Right kidney (tissue), 1 donor: ENCODE measurements around the gene EPB41L4B.

Source experiments
- DNase-seq: peaks from one replicate; pipeline ENCODE4 v3.0.0-alpha.2; 2016

EPB41L4B gene

GRCh38 chr9:109323771-109324170 is 2.9 kb upstream of the EPB41L4B start:
- DNase-seq, result no peak

- no peak for DNase-seq
Measured at GRCh38 chr9:109321727-109322126, 868 bp upstream of the EPB41L4B start.

GRCh38 chr9:109320331-109320741 is 523 bp downstream of the EPB41L4B start:
- no peak for DNase-seq

- DNase-seq, result peak; percentile 57
Measured at GRCh38 chr9:109319626-109320241, 1.1 kb downstream of the EPB41L4B start.

DNA sequence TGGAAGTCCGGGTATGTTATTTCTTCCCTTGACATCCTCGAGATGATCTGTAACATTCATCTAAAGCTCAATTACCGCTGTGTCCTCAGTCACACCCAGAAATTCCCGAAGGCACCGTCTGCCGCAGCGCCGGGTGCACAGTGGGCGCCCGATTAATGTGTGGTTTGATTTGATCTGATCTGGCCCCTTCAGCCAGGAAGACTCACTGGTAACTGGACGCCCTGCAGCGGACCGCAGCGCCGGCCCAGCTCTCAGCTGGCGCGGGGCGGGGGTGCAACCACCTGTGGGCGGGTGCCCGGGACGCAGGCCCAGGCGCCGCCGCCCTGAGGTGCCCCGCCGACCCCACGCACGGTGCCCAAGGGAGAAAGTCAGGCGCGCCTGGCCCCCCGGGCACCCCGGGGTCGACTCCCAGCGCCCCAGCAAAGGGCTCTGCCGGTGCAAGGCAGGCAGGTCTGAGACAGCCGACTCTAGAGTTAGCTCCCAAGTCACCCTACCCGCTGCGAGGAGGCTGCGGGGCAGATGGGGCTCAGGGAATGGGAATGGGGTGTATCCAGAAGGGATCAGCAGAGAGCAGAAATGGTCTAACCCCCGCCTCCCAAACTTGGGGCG is 1.7 kb downstream of the EPB41L4B start:
- DNase-seq, result peak; percentile 61

DNA sequence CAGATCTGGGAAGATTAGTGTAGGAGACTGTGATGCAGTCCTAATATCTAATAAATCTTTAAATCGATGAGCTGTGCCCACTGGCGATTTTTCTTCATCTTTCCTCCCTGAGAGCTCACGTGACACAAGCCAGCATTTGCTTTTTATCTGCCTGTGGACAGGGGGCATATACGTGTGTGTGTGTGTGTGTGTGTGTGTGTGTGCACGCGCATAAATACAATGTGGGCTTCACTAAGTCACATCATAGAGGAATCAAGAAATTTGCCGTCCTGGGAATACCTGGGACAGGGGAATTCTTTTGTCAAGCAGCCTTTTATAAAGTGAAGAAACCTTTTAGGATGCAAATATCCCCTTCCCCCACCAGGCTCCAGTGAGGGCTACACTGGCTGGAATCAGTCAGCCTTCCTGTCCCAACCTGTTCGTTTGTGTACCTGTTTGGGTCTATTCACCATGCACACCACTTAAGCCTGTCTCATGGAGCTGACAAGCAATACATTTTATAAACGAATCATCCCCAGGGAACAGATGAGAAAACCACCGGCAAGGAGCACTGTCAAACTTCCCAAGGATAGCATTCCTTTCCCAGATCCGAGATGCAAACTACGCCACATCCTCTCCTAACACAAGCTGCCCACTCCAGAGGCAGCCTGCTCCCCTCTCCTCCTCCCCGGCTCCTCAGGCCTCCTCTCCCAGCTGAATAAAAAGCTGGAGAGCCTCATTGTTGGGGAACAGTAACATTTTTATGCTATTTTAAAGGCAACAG is 2.7 kb downstream of the EPB41L4B start:
- peak; percentile 45 for DNase-seq

DNA sequence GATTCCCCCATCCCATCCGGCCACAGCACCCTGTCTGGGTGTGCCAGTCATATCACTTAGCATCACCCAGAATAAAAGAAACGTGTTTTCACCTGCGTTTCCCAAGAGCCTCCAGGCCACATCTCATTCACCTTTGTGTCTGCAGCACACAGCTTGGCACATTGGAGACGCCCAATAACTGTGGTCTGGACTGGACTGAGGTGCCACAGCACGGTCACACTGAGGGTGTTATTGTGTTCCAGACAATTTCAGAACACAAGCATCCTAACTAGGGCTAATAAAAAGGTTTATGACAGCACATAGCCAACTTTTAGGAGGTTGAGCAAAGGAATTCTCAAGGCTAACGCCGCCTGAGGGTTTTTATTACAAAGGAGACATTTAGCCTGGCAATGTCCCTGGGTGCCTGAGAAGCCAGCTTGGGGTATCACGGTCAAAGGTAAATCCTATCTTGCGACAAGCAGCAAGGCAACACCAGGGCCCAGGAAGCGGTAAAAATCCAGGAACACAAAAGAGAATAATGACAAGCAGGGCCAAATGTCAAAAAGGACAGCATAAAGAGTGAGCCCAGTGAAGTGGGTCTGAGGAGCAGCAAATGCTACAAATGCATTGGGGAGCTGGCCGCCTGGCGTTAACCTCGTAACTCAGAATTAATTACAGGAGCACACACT is 3.4 kb downstream of the EPB41L4B start:
- peak; percentile 41 for DNase-seq

GRCh38 chr9:109316207-109316640 is 4.6 kb downstream of the EPB41L4B start:
- no peak for DNase-seq

DNA sequence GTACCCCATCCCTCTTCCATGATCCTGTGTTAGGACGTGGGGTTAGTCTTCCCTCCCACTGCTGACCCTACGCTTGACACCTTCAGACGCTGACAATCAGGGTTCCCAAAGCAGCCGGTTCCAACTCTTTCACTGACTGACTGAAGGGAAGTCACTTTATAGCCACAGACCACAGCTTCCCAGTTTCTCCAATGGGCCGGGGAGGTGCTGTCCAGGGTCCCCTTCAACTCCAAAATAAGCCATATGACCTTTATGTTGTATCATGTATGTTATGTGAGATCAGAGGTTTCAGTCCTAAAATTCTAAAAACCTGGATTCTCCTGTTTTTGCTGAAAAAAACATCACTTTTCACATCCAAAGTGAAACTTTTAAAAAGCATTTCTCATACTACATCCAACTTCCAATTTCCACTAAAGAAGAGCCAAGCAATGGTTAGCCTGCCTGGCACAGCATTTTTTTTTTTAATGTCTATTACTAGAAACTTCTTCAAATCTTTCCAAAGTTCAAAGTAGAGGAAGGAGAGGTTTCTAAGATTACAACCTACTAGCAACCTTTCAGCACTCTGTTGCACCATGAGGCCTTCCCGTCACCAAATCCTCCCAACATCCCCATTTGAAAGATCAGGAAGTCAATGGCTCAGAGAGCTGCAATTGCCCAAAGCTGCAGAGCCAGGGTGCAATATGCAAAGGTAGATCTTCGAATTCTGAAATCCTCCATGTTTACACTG is 5.2 kb downstream of the EPB41L4B start:
- no peak for DNase-seq

- no peak for DNase-seq
Measured at GRCh38 chr9:109314011-109314531, 6.8 kb downstream of the EPB41L4B start.

DNA sequence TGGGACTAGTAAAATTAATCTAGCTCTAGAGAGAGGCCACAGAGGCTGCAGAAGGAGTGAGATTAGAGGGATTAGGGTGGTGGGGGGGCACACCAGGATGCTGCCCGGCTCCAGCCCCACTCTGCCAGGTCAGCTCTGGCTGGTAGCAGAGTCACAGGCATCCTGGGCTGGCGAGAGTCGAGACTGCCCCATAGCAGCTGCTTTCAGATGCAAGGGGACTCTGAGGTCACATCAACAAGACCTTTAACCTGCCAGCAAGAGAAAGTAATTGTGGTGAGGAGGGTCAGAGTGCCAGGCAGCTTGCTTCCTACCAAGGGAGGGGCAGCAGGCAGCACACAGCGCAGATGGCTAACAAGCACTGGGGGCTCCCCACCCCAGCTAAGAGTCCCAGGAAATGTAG is 7.5 kb downstream of the EPB41L4B start:
- DNase-seq, result no peak

- DNase-seq, result no peak
Measured at GRCh38 chr9:109312783-109313182, 8.1 kb downstream of the EPB41L4B start.

DNA sequence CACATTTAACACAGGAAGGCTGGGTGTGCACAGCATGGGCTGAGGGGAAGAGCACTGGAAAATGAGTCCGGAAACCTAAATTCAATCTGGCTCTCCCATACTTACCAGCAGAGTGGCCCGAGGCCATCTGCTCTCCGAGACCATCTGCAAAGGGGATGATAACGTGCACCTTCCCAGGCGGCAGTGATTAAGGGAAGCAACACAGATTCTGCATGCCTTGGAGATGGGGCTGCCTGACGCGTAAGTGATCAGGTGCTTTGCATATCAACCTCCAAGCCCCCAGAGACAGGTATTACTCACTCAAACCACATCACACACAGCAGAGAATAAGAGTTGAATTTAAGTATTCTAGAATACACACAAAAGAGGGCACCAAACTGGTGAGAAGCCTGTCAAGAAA is 9.1 kb downstream of the EPB41L4B start:
- no peak for DNase-seq

- no peak for DNase-seq
Measured at GRCh38 chr9:109311286-109311685, 9.6 kb downstream of the EPB41L4B start.

GRCh38 chr9:109310486-109310901 is 10.4 kb downstream of the EPB41L4B start:
- no peak for DNase-seq

- no peak for DNase-seq
Measured at GRCh38 chr9:109309282-109309681, 11.6 kb downstream of the EPB41L4B start.

DNA sequence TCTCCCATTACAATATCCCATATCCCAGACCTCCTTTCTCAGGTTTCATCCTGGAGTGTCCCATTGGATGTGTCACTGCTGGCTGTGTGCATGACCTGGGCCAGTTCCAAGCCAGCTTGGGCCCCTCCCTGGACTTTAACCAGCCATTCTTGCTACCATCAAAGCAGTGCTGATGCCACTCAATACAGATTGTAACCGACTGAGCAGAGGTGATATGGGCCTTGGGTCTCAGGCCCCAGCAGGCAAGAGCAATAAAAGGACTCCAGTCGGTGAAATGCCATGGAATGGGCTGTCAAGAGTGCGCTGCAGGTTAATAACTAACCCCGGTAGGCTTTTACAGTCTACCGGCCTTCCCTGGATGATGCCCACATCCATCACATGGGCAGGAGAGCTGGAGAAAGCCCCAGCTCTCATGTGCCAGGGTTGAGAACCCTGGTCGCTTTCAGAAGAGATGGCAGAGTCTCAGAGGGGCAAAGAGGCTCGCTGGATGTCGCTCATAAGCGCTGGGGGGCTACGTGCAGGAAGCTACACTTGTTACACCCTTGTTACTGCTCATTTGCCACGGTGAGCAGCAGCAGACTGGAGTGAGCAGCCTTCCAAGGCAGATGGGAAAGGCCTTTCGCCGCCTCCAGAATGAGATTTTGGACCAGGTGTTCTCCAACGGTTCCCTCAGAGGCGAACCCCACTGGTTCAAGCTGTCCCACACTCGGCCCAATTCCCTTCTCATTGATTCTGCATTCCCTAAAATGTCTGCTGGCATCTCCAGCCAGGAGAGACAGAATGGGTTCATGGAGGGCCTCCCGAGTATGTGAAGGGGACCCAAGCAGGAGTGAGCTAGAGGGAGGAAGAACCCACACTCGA is 13.2 kb downstream of the EPB41L4B start:
- DNase-seq, result no peak

- DNase-seq, result no peak
Measured at GRCh38 chr9:109305801-109306200, 15.1 kb downstream of the EPB41L4B start.

DNA sequence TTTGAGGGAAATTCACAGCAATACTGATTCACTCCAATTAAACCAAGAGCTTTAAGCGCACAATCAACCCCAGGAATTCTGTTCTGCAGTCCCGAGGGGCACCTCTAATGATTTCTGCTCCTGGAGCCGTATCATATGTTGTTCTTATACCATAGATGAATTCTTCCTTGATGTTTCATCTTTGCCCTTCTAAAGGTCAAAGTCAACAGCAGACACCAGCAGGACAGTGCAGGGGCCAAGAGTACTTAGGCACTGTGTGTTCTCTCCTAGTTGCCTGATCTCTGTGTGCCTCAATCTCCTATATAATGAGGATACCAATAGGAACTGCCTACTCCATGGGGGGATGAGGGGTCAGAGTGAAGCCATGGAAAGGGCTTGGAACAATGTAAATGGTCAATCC is 16.5 kb downstream of the EPB41L4B start:
- DNase-seq, result no peak

- DNase-seq, result no peak
Measured at GRCh38 chr9:109303900-109304299, 17.0 kb downstream of the EPB41L4B start.

DNA sequence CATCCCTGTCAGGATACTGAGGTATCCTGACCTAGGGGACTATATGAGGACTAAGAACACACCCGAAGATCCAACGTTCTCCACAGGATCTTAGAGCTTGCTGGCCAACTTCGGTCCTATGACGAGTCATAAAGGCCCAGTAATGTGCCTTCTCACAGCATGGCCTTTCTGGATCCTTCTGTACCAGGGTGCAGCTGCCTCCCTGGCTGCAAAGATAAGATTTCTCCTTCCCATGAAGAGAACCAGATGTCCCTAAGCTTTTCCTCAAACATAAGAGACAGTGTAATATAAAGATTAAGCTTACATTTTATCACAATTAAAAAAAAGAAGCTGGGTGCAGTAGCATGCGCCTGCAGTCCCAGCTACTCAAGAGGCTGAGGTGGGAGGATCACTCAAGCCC is 18.3 kb downstream of the EPB41L4B start:
- no peak for DNase-seq
